Measurements from ENCODE around the gene ZKSCAN8.

ZKSCAN8 gene

DNA sequence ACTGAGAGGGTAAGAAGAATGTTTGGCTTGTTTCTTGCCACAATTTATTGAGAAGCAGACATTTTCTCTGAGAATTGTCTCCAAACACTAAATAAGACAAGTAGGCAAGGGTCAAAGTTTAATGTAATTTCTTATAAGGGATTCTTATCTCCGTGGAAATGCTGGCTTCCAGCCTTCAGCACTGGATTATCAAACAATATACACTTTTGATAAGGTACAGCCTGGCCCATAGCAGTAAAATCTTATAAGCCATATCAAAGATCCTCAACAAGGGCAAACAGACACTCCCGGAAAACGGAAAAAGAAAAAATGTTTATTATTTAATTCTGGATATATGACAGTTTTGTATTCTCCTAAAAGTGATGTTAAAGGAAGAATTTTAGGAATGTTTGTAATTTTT lies 64.8 kb downstream of the ZKSCAN8 start:
- DNase-seq (ENCODE audit: low read depth in 2 of 2) = no peak

DNA sequence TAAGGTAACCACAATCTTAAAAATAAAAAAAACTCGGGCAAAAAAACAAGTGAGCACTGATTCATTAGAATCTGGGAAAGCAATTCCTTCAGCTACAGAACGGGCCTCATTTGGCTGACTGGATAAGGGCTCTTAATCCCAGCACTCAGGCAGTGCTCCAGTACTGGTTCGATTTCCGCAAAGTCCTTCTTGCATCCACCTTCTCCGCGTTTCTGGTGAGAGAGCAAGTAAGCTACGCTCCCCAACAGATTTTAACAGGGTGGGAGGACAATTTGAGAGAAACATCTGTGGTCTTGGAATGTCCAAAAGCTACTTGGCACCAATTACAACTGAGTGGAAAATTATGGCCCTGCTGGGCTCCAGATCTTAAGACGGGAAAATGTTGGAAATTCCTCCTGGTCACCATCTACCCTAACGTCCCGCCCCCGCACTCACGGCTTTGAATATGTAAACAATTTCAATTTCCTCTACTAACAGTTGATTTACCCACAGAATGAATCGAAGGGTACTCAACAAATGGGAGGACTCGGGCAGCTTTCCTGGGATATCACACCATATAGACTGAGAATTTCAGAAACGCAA lies 65.3 kb downstream of the ZKSCAN8 start:
- DNase-seq (ENCODE audit: low read depth in 2 of 2) = no peak

DNA sequence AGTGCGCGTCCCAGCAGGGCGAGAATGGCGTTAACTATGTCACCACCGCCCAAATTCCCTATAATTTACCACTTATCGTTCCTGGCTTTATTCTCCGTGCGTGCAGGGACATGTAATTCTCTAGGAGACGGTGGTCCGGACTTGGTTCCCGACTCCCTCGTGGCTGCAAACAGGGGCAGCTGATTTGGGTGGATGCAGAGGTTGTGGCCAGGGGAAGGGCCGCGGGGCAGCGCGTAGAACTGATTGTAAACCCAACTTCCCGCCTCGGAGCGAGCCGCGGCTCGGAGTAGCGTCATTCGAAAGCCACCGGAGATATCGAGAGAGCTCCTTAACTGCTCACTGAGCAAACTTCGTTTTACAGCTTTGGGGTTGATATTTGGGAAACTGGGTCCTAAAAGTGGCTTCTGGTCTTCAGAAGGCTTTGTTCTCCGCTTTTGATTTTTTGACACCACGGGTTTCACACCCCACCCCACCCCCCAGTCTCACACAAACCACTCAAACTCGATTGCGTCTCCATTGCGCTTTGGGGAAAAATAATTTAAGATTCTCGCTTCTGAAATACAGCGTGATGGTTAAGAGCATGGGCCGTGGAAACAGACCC lies 65.9 kb downstream of the ZKSCAN8 start:
- no peak for DNase-seq (ENCODE audit: low read depth in 2 of 2)

GRCh38 chr6:28208111-28208659 lies 66.5 kb downstream of the ZKSCAN8 start:
- DNase-seq (ENCODE audit: low read depth in 2 of 2) = no peak
